GM06990 (cell line): ENCODE results near the gene DNAJC18.
"Not testable (repeated sequence)": the region's sequence is repeated elsewhere in the genome, so short reads cannot be mapped to it uniquely, and the experiment has no call there.

Source experiments
- DNase-seq: peaks from one replicate; pipeline ENCODE4 v3.0.0-alpha.2; 2011; ENCODE audit not compliant: insufficient read length; ENCODE audit errors: extremely low read depth
- H3K27me3 ChIP-seq: replicated peaks from 2 replicates; pipeline ENCODE4 v1.6.0; 2011; ENCODE audit warnings: low read length; ENCODE audit not compliant: control insufficient read depth, insufficient read depth
- H3K36me3 ChIP-seq: 2 replicates; pipeline ENCODE4 v1.5.1; 2011; ENCODE audit warnings: low read length; ENCODE audit not compliant: control insufficient read depth, insufficient read depth
- H3K4me3 ChIP-seq: replicated peaks from 2 replicates; pipeline ENCODE4 v1.5.1; 2011; ENCODE audit warnings: low read depth, mild to moderate bottlenecking, control low read depth, low read length
- TF ChIP-seq, protein P1 (sequence below): IDR thresholded peaks from 2 replicates; pipeline ENCODE4 v1.5.1; 2011; ENCODE audit warnings: low read length, control low read depth, mild to moderate bottlenecking, inconsistent platforms; ENCODE audit not compliant: insufficient read depth, poor library complexity, severe bottlenecking

Gene DNAJC18

DNA sequence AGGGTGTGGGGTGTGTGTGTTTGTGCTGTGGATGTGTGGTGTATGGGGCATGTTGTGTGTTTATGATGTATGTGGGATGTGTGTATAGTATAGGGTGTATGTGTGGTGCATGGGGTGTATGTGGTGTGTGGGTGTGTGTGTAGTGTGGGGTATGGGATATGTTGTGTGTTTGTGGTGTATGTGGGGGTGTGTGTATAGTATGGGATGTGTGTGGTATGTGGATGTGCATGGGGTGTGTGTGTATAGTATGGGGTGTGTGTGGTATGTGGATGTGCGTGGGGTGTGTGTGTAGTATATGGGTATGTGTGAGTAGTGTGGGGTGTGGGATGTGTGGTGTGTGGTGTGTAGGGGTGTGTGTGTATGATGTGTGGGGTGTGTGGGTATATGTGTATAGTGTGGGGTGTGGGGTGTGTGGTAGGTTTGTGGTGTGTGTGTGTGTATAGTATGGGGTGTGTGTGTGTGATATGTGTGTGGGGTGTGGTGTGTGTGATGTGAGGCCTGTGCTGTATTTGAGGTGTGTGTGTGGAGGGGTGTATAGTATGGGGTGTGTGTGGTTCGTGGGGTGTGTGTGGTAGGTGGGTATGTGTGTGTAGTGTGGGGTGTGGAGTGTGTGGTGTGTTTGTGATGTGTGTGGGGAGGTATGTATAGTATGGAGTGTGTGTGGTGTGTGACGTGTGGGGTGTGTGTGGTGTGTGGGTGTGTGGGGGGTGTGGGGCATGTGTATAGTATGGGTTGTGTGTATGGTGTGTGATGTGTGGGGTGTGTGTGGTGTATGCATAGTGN is 12.7 kb upstream of the DNAJC18 start:
- TF ChIP-seq, protein P1, sequence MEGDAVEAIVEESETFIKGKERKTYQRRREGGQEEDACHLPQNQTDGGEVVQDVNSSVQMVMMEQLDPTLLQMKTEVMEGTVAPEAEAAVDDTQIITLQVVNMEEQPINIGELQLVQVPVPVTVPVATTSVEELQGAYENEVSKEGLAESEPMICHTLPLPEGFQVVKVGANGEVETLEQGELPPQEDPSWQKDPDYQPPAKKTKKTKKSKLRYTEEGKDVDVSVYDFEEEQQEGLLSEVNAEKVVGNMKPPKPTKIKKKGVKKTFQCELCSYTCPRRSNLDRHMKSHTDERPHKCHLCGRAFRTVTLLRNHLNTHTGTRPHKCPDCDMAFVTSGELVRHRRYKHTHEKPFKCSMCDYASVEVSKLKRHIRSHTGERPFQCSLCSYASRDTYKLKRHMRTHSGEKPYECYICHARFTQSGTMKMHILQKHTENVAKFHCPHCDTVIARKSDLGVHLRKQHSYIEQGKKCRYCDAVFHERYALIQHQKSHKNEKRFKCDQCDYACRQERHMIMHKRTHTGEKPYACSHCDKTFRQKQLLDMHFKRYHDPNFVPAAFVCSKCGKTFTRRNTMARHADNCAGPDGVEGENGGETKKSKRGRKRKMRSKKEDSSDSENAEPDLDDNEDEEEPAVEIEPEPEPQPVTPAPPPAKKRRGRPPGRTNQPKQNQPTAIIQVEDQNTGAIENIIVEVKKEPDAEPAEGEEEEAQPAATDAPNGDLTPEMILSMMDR: no peak
- Histone ChIP-seq H3K36me3 (no peaks in the 10 kb centered on the region), H3K4me3 (no peak overlapping the region), H3K27me3 (no peaks in the 10 kb centered on the region)
- DNase-seq: no peak

DNA sequence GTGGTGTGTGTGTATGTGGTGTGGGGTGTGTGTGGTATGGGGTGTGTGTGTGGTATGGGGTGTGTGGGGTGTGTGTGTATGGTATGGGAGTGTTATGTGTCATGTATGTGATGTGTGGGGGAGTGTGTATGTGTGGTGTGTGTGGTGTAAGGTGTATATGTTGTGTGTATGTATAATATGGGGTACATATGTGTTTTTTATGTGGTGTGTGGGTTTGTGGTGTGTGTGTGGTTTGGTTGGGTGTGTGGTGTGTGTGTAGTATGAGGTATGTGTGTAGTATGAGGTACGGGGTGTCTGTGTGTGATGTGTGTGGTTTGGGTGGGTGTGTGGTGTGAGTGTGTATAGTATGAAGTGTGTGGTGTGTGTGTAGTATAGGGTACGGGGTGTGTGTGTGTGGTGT is 11.9 kb upstream of the DNAJC18 start:
- TF ChIP-seq, protein P1: no peak
- Histone ChIP-seq H3K36me3 (no peaks in the 10 kb centered on the region), H3K4me3 (no peak overlapping the region), H3K27me3 (no peaks in the 10 kb centered on the region)
- no peak for DNase-seq

DNA sequence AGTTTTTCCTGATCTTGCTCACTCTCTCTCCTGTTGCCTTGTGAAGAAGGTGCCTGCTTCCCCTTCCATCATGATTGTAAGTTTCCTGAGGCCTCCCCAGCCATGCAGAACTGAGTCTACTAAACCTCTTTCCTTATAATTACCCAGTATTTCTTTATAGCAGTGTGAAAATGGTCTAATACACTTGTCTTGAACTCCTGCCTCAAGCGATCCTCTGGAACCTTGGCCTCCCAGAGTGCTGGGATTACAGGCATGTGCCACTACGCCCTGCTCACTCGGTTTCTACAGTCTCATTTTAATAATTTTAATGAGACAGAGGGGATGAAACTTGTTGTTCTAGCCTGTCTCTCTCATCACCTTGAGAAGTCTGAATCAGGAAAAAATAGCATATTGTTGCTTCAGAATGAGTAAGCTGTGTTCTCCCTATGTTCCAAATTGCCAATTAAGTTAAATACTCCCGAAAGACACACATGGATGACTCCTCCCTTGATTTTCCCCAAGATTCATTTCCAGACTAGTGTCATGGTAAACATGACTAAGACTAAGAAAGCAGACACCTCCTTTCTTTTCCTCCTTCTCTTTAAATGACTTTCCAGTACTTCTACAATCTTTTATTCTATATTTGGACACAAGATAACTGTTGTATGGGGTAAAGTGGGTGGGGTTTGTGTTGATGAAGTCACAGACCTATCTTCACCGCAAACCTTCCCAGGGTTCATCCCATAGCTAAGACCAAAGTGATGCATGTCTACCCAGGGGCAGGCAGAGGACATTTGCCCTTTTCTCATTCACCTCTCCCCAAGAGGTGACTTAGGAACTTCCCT is 7.8 kb upstream of the DNAJC18 start:
- DNase-seq: peak; percentile 81
- H3K36me3 ChIP-seq: no peaks in the 10 kb centered on the region
- no peaks in the 10 kb centered on the region for H3K27me3 ChIP-seq
- H3K4me3 ChIP-seq: no peak overlapping the region
- TF ChIP-seq, protein P1: no peak

DNA sequence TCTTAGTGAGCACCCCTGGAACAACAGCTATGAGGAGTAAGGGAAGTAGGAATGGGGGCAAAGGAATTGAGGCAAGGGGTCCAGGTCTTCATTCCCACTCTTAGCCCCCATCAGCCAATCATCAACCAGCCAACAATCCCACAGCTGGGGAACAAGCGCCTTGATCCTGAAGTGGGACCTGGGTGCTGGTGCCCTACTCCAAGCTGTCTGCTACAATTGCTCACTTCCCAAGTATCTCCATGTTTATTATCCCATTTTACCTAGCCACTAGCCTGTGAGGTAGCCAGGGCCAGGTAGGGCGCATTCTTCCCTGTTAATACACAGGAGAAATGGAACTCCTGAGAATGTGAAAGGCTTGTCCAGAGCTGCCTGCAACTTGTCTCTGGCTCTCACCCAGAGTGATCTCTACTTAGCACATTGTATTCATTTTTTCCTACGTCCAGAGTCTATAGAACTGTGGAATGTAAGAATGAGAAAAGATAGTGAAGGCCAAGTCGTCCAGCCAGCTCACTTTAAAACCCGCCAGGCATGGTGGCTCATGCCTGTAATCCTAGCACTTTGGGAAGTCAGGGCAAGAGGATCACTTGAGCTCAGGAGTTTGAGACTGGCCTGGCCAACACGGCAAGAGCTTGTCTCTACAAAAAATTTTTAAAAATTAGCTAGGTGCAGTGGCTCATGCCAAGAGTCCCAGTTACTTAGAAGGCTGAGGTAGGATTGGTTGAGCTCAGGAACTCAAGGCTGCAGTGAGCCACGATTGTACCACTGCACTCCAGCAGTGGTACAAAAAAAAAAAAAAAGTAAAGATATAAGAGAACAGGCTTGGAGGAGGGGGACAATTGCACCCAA is 6.2 kb upstream of the DNAJC18 start:
- TF ChIP-seq, protein P1: no peak
- H3K4me3 ChIP-seq: no peak overlapping the region
- DNase-seq: no peak

DNA sequence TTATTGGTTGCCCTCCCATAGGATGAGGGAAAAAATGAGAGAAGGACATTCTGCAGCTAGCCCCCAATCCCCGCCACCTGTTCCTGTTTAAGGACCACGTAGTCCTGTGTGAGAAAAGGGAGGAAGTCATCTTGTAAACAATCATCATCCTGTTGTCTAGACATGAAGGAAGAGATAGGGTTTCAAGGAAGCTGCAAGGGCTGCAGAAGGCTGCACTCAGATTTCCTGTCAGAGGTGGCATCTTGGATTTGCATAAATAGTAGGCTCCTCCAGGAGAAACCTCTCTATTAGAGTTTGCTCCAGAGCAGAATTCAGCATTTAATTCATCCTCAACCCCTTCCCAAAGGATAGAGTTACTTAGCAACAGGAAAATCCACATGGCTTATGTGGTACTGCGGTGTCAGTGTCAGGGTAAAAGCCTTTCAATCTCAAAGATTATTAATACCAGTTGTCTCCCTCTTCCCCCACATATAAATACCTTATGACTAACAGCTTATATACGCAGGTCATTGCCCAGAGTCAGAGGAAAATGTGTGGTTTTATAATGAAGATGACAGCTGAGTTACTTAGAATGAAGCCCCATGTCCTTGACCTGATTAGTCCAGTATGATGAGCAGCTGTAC is 4.6 kb upstream of the DNAJC18 start:
- no peak for DNase-seq
- H3K27me3 ChIP-seq: no peaks in the 10 kb centered on the region
- no peaks in the 10 kb centered on the region for H3K36me3 ChIP-seq
- H3K4me3 ChIP-seq: no peak overlapping the region
- TF ChIP-seq, protein P1: no peak

More for the DNA sequence above, 6.2 kb upstream of the DNAJC18 start:
- Histone ChIP-seq H3K27me3 (no peaks in the 10 kb centered on the region), H3K36me3 (no peaks in the 10 kb centered on the region)

DNA sequence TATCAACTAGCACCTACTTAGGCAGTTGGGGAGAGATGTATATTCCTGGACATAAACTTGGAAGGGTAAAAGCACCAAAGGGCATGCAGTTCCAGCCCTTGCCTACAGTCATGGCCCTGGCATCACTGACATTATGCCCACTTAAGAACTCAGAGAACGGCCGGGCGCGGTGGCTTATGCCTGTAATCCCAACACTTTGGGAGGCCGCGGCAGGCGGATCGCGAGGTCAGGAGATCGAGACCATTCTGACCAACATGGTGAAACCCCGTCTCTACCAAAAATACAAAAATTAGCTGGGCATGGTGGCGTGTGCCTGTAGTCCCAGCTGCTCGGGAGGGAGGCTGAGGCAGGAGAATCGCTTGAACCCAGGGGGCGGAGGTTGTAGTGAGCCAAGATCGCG is 1.1 kb upstream of the DNAJC18 start:
- not testable (repeated sequence) for DNase-seq, H3K27me3 ChIP-seq, H3K36me3 ChIP-seq, H3K4me3 ChIP-seq
